Natural killer cell (primary cell): ENCODE measurements around the gene ACTN3. TPM values are rescaled to one million over a fixed set of nuclear protein-coding genes. Genes with fewer than 3 reads are reported as not detected.
"Not testable (repeated sequence)": the region's sequence is repeated elsewhere in the genome, so short reads cannot be mapped to it uniquely, and the experiment has no call there.

Experiments used
- ATAC-seq, 3 donors: fragments of 150-1000 bp in 2 of 3; fragments of 200-7000 bp in 1 of 3; cut with Tn5 transposase; 1 replicate in 1 of 3; 2 replicates in 2 of 3; pipeline ENCODE4 v1.10.0; 2021; ENCODE audit warnings: mild to moderate bottlenecking in 2 of 3, moderate library complexity in 2 of 3
- DNase-seq, 2 donors: peaks; one replicate each; pipeline versions ENCODE4 v3.0.0 to v3.0.0-alpha.2; 2013 to 2021; ENCODE audit warnings: mixed read lengths in 1 of 2
- H3K27ac ChIP-seq: one replicate; pipeline ENCODE4 v1.5.1; 2013; ENCODE audit warnings: mild to moderate bottlenecking, low read length
- H3K27me3 ChIP-seq: one replicate; pipeline ENCODE4 v1.6.1; 2013; ENCODE audit warnings: low read length; ENCODE audit not compliant: control insufficient read depth, insufficient read depth
- H3K36me3 ChIP-seq: one replicate; pipeline ENCODE4 v1.6.1; 2013; ENCODE audit warnings: low read length; ENCODE audit not compliant: control insufficient read depth, insufficient read depth
- H3K4me1 ChIP-seq: one replicate; pipeline ENCODE4 v1.6.1; 2013; ENCODE audit warnings: low read length; ENCODE audit not compliant: control insufficient read depth, insufficient read depth
- H3K4me3 ChIP-seq: one replicate; pipeline ENCODE4 v1.5.1; 2013; ENCODE audit warnings: low read length
- H3K9me3 ChIP-seq: one replicate; pipeline ENCODE4 v1.6.1; 2013; ENCODE audit warnings: low read length; ENCODE audit not compliant: control insufficient read depth, insufficient read depth
- H3K27ac Mint-ChIP-seq, 2 donors: one replicate each; pipeline ENCODE4 v1.8.0; 2022; ENCODE audit warnings: mild to moderate bottlenecking in 2 of 2, mixed read lengths in 2 of 2, moderate library complexity in 1 of 2
- H3K27me3 Mint-ChIP-seq, 2 donors: one replicate each; pipeline ENCODE4 v1.8.0; 2022; ENCODE audit warnings: low read depth in 2 of 2, mixed read lengths in 2 of 2
- H3K36me3 Mint-ChIP-seq: one replicate; pipeline ENCODE4 v1.8.0; 2022; ENCODE audit warnings: mixed read lengths
- H3K4me1 Mint-ChIP-seq, 2 donors: one replicate each; pipeline ENCODE4 v1.8.0; 2022; ENCODE audit warnings: mixed read lengths in 2 of 2
- H3K4me3 Mint-ChIP-seq: one replicate; pipeline ENCODE4 v1.8.0; 2022; ENCODE audit warnings: mild to moderate bottlenecking, moderate library complexity, mixed read lengths
- H3K9me3 Mint-ChIP-seq, 2 donors: one replicate each; pipeline ENCODE4 v1.8.0; 2022; ENCODE audit warnings: mixed read lengths in 2 of 2
- CTCF ChIP-seq: fragments of 200-600 bp; IDR thresholded peaks from one replicate; pipeline ENCODE4 v1.8.0; 2022; ENCODE audit warnings: antibody characterized with exemption
- WGBS: methylation state at CpG from one replicate; pipeline ENCODE4 v1.1.7; 2013; ENCODE audit warnings: missing lambda C conversion rate; ENCODE audit not compliant: insufficient coverage; 5-methylcytosine and 5-hydroxymethylcytosine counted together
- intact Hi-C: fragments of 100-400 bp; cut with micrococcal nuclease; formaldehyde crosslinking; loops from one replicate; pipeline ENCODE4 v1.14.2; 2022
- total RNA-seq, 4 donors: library from RNA; stranded (reverse); fragments of 120-200 nt in 1 of 4; gene quantifications; one replicate each; pipeline versions ENCODE4 v1.2.3 to v1.2.4, GENCODE V29; 2013 to 2022

ACTN3 gene
- total RNA-seq, 3 donors from 2014 or later (not counting 1 experiment from before 2014, with no cell fraction given), result 0.33 to 1.00 (median 0.50) TPM

GRCh38 chr11:66541892-66542291 lies 4.8 kb upstream of the ACTN3 start:
- Histone ChIP-seq H3K36me3 (peaks cover 44% of the 10 kb centered on the region), H3K27me3 (no peaks in the 10 kb centered on the region), H3K4me1 (peaks cover 38% of the 10 kb centered on the region), H3K4me3 (no peak overlapping the region), H3K27ac (no peak overlapping the region), H3K9me3 (no peaks in the 10 kb centered on the region)
- H3K27ac Mint-ChIP-seq, result peak overlapping the region; percentile 91 to 95
- H3K4me3 Mint-ChIP-seq, result peak overlapping the region; percentile 43
- H3K4me1 Mint-ChIP-seq, result peaks cover 41 to 55% of the 10 kb centered on the region in 2 donors
- 96% methylated on average over 4 of the region's 4 CpGs for WGBS
- H3K9me3 Mint-ChIP-seq, result no peaks in the 10 kb centered on the region
- no peak for TF ChIP-seq CTCF
- DNase-seq (no peak), ATAC-seq (no peak)
- no peaks in the 10 kb centered on the region for H3K36me3 Mint-ChIP-seq
- intact Hi-C loops, result loop anchor here (10.0 kb wide), 1 partner anchor 293 kb away; no protein-coding TSS in a partner anchor
- no peaks in the 10 kb centered on the region for H3K27me3 Mint-ChIP-seq

GRCh38 chr11:66542362-66542761 lies 4.3 kb upstream of the ACTN3 start:
- Histone ChIP-seq H3K27me3 (no peaks in the 10 kb centered on the region), H3K36me3 (peaks cover 39% of the 10 kb centered on the region), H3K4me1 (peaks cover 43% of the 10 kb centered on the region), H3K9me3 (no peaks in the 10 kb centered on the region), H3K4me3 (no peak overlapping the region), H3K27ac (no peak overlapping the region)
- no peak for TF ChIP-seq CTCF
- intact Hi-C loops, result loop anchor here (10.0 kb wide), 1 partner anchor 292 kb away; no protein-coding TSS in a partner anchor
- WGBS, result 85% methylated on average over 10 of the region's 10 CpGs
- Mint-ChIP-seq H3K36me3 (no peaks in the 10 kb centered on the region), H3K27me3 (no peaks in the 10 kb centered on the region), H3K27ac (peak overlapping the region; percentile 91 to 95), H3K4me3 (peak overlapping the region; percentile 36), H3K9me3 (no peaks in the 10 kb centered on the region), H3K4me1 (peaks cover 41 to 57% of the 10 kb centered on the region in 2 donors)
- ATAC-seq (no peak), DNase-seq (no peak)

GRCh38 chr11:66543263-66544107 lies 3.2 kb upstream of the ACTN3 start:
- H3K4me1 Mint-ChIP-seq, result peaks cover 41 to 57% of the 10 kb centered on the region in 2 donors
- H3K4me3 Mint-ChIP-seq, result peak overlapping the region; percentile 82
- ATAC-seq (peak; percentile 61 to 76 (median 75)), DNase-seq (peak; percentile 66 to 87)
- intact Hi-C loops, result loop anchor here (10.0 kb wide), 1 partner anchor 291 kb away; no protein-coding TSS in a partner anchor
- Histone ChIP-seq H3K9me3 (no peaks in the 10 kb centered on the region), H3K4me3 (no peak overlapping the region), H3K27ac (peak overlapping the region; percentile 90), H3K36me3 (peaks cover 37% of the 10 kb centered on the region), H3K4me1 (peaks cover 43% of the 10 kb centered on the region), H3K27me3 (no peaks in the 10 kb centered on the region)
- H3K36me3 Mint-ChIP-seq, result no peaks in the 10 kb centered on the region
- H3K27ac Mint-ChIP-seq, result peak overlapping the region; percentile 91 to 95
- peak; percentile 64 for TF ChIP-seq CTCF
- H3K27me3 Mint-ChIP-seq, result peaks cover 0 to 1% of the 10 kb centered on the region in 2 donors
- WGBS, result 23% methylated on average over 26 of the region's 26 CpGs
- H3K9me3 Mint-ChIP-seq, result no peaks in the 10 kb centered on the region

- peak overlapping the region; percentile 90 for H3K27ac ChIP-seq
- intact Hi-C loops, result loop anchor here (10.0 kb wide), 1 partner anchor 290 kb away; no protein-coding TSS in a partner anchor
- H3K9me3 ChIP-seq, ATAC-seq, H3K27me3 Mint-ChIP-seq, H3K9me3 Mint-ChIP-seq, DNase-seq, H3K36me3 Mint-ChIP-seq, H3K27me3 ChIP-seq: not testable (repeated sequence)
- H3K27ac Mint-ChIP-seq, result peak overlapping the region; percentile 91 to 92
- peak overlapping the region; percentile 91 for H3K4me3 Mint-ChIP-seq
- peaks cover 41 to 52% of the 10 kb centered on the region in 2 donors for H3K4me1 Mint-ChIP-seq
- 65% methylated on average over 14 of the region's 14 CpGs for WGBS
- peak overlapping the region; percentile 78 for H3K4me3 ChIP-seq
- H3K36me3 ChIP-seq, result peaks cover 23% of the 10 kb centered on the region
- H3K4me1 ChIP-seq, result peaks cover 43% of the 10 kb centered on the region
These were observed 1.8 kb upstream of the ACTN3 start for GRCh38 chr11:66544952-66545351.
